HG02642 (cell line): Measurements from ENCODE around the gene PDRG1.

Experiments
- ATAC-seq: cut with Tn5 transposase; IDR thresholded peaks from one replicate; pipeline ENCODE4 v1.9.1; 2021; ENCODE audit warnings: mild to moderate bottlenecking; ENCODE audit not compliant: unreplicated experiment, poor library complexity

PDRG1 gene

DNA sequence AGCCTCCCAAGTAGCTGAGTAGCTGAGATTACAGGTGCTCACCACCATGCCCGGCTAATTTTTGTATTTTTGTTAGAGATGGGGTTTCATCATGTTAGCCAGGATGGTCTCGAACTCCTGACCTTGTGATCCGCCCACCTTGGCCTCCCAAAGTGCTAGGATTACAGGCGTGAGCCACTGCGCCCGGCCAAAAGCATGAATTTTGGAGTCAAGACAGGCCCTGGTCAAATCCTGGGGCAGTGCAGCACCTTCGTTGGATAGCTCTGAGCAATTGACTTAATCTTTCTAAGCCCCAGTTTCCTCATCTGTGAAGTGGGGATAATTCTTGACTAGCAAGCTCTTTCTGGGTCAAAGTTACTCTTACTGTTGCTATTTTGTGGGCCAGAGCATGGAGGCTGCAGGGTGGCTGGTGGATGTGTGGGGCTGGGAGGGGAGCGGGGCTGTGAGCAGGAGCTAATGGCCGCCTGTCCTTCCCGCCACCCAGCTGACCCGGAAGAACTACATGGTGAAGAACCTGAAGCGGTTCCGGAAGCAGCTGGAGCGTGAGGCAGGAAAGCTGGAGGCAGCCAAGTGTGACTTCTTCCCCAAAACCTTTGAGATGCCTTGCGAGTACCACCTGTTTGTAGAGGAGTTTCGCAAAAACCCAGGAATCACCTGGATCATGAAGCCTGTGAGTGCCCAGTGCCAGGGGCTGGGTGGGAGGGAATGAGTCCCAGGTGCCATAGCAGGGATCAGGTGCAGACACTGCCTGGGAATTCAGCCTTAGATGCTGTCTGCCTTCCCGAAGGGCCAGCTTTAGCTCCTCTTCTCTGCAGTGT lies 42.4 kb downstream of the PDRG1 start:
- ATAC-seq: no peak

DNA sequence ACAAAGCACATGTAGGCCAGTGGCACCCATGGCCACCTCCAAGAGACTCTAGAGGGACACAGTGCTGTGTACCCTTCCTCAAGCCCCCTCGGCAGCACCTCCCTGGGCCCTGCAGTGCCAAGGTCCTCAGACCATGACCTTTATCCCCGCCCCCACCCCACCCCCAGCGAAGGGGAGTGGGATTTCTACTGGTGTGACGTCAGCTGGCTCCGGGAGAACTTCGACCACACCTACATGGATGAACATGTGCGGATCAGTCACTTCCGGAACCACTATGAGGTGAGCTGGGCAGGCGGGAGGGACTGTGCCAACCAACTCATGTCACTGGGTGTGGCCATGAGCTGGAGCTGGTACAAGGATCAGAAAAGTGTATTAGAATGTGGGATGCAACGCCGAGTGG lies 43.4 kb downstream of the PDRG1 start:
- no peak for ATAC-seq

DNA sequence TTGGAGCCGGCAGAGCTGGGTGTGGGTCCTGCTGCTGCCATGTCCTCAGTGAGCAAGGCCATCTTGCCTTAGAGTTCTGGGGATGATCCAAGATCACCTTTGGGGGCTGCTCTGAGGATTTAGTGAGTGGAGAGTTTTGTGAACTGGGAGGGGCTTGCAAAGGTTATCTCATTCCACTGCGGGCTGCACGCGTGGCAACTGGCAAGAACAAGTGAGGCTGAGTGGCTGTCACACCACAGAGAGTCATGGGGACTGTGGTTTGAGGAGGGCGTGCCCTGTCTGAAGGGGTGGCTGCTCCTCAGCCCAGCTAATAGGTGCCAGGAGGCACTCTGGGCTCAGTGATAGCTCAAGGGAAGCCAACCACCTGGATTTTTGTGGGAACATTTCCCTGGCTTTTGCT lies 43.8 kb downstream of the PDRG1 start:
- no peak for ATAC-seq

DNA sequence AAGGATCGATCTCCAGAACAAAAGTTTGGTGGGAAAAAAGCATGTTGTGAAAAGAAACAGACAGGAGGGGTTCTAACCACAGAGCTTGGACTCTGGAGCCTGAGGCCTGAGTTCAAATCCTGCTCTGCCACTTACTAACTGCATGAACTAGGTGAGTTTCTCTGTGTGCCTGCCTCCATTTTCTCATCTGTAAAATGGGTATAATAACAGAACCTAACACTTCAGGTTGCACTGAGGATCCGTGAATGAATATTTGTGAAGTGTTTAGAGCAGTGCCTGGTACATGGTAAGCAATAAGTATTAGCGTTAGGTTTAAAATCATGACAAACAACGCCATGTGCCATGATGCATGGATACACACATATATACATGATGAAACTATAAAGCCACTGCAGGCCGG lies 44.8 kb downstream of the PDRG1 start:
- ATAC-seq: no peak

DNA sequence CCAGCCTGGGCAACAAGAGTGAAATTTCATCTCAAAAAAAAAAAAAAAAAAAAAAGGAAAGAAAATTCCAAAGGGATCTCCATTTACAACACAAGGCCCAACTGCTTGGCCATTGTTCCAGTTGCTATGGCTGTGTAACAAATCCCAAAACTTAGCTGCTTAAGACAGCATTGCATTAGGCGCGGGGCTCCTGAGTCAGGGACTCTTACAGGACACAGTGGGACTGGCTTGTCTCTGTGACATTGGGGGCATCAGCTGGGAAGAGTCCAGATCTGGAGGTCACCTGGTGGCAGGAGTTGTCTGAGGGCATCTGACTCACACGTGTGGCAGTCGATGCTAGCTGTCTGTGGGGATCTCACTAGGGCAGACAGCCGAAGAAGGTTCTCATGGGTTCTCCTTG lies 45.8 kb downstream of the PDRG1 start:
- ATAC-seq: no peak

DNA sequence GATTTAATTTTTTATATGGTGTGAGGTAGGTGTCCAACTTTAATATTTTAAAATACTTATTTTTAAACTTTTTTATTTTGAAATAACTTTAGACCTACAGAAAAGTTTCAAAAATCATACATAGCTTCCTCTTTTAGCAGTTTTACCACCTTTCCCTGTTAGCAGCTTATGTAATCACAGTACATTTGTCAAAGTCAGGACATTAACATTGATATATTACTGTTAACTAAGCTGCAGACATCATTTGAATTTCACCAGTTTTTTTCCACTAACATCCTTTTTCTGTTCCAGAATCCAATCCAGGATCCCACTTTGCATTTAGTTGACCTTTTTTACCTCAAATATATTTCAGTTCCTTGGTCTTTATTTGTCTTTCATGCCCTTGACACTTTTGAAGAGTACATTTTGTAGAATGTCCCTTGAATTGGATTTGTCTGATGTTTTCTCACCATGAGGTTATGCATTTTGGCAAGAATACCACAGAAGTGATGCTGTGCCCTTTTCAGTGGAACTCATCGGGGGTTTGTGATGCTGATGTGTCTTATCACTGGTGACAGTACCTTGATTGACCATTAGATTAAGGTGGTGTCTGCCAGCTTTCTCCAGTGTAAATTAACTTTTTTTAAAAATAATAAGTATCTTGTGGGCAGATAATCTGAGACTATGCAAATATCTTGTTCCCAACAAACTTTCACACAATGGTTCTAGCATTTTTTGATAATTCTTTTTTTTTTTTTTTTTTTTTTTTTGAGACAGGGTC lies 48.0 kb downstream of the PDRG1 start:
- no peak for ATAC-seq

DNA sequence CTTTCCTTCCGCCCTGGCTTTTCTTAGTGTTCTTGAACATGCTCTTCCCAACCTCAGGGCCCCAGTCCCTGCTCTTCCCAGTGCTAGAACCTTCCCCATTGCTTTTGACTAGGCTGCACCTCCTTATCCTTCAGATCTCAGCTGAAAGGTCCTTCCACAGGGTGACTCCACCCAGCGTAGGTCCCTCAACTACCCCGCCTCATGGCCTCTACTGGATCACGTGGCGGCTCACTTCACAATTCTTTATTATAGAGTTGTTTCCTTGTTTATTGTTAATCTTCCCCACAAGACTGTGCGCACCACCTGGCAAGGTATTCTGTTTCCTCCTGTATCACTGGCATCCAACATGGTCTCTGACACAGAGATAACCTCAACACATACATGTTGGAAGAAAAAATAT lies 50.2 kb downstream of the PDRG1 start:
- no peak for ATAC-seq

DNA sequence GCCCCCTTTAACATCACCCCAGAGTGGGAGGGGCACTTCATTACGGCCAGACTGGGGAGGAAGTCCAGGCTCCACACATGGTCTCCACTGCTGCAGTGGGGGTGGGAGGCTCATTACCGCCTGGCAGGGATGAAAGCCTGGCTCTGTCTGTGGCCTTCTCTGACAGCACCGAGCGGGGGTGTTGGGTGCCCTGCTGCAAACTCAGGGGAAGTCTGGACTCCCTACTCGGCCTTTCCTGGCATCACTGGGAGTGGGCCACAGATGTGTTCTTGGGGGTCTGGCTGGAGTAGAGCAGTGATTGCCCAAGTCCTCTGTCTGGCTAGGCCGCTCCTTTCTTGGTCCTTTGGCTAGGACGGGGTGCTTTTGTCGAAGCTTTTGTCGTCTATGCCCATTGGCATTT lies 54.3 kb downstream of the PDRG1 start:
- ATAC-seq: no peak

DNA sequence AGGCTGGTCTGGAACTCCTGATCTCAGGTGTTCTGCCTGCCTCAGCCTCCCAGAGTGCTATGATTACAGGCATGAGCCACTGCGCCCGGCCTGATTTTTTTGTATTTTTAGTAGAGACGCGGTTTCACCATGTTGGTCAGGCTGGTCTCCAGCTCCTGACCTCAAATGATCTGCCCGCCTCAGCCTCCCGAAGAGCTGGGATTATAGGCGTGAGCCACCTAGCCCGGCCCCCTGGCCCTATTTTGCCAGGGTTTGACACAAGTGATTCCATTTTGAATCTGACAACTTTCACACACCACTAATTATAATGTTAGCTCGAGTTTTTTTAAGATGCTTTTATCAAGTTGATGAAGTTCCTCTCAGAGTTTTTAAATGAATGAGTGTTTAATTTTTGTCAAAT lies 55.8 kb downstream of the PDRG1 start:
- no peak for ATAC-seq

DNA sequence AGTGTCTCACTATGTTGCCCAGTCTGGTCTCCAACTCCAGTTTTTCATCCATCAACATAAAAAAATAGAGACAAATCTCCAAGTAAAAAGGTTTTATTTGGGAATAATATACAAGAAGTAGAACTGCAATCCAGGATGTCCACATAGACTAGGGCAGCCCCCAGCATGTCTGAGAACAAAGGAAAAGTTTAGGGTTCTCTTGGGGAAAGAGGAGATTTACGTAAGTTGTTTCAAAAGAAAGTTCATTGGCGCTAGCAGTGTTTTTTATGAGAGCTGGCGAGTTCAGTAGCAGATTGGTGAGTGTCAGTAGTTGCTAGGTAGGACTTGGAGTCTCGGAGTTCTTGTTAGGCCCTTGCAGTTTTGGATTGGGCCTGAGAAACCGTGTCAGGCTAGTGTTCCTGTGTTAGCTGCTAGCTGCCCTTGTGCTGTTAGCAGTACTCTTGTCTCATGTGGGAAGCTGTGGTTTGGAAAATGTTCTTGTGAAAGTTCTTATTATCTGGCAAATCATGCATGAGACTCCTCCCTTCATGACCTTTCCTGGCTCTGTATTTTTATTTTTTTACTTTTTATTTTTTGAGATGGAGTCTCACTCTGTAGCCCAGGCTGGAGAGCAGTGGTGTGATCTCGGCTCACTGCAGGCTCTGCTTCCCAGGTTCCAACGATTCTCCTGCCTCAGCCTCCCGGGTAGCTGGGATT lies 56.7 kb downstream of the PDRG1 start:
- ATAC-seq: peak; percentile 93
